MCF 10A (cell line): ENCODE results near the gene SLC2A6. TPM values are rescaled to one million over a fixed set of nuclear protein-coding genes. Genes with fewer than 3 reads are reported as not detected.

Source experiments
- BruUV-seq: library from RNA; stranded (reverse); fragments of 400-500 nt; replicated peaks from 2 replicates; lab custom pipeline; 2021; lab: Mats Ljungman, UMichigan
- CTCF ChIA-PET: fragments of 300-600 bp; sonication (Branson Sonifier 250); formaldehyde crosslinking; extraction: SDS; loops from one replicate; lab custom pipeline; 2021; ENCODE audit warnings: antibody characterized with exemption, inconsistent platforms; lab: Yijun Ruan, JAX
- POLR2A ChIA-PET: fragments of 300-600, 350-650 bp; sonication (Branson Sonifier 250); formaldehyde crosslinking; extraction: SDS; loops from one replicate; lab custom pipeline; 2020; ENCODE audit warnings: antibody characterized with exemption, inconsistent platforms; lab: Yijun Ruan, JAX
- DNase-seq: peaks from one replicate; pipeline ENCODE4 v3.0.0-alpha.2; 2018; ENCODE audit not compliant: unreplicated experiment
- H3K27ac Mint-ChIP-seq: one replicate; pipeline ENCODE4 v1.8.0; 2022; ENCODE audit warnings: mild to moderate bottlenecking, low read depth, mixed read lengths; ENCODE audit not compliant: unreplicated experiment
- H3K27me3 Mint-ChIP-seq: one replicate; pipeline ENCODE4 v1.8.0; 2022; ENCODE audit warnings: mixed read lengths; ENCODE audit not compliant: insufficient read depth, unreplicated experiment
- H3K36me3 Mint-ChIP-seq: one replicate; pipeline ENCODE4 v1.8.0; 2022; ENCODE audit warnings: mild to moderate bottlenecking, moderate library complexity, mixed read lengths; ENCODE audit not compliant: insufficient read depth, unreplicated experiment
- H3K4me1 Mint-ChIP-seq: one replicate; pipeline ENCODE4 v1.8.0; 2022; ENCODE audit warnings: mixed read lengths; ENCODE audit not compliant: insufficient read depth, unreplicated experiment
- H3K4me3 Mint-ChIP-seq: one replicate; pipeline ENCODE4 v1.8.0; 2022; ENCODE audit warnings: mild to moderate bottlenecking, moderate library complexity, mixed read lengths; ENCODE audit not compliant: unreplicated experiment
- H3K9me3 Mint-ChIP-seq: one replicate; pipeline ENCODE4 v1.8.0; 2022; ENCODE audit warnings: mixed read lengths; ENCODE audit not compliant: unreplicated experiment
- CTCF ChIP-seq: fragments of 200-600 bp; IDR thresholded peaks from one replicate; pipeline ENCODE4 v1.8.0; 2022; ENCODE audit warnings: antibody characterized with exemption, mild to moderate bottlenecking; ENCODE audit not compliant: unreplicated experiment
- intact Hi-C: fragments of 100-400 bp; cut with micrococcal nuclease; formaldehyde crosslinking; loops from 2 replicates; pipeline ENCODE4 v1.14.1; 2022
- total RNA-seq: library from RNA; stranded (reverse); gene quantifications from 2 replicates; pipeline ENCODE4 v1.2.3, GENCODE V29; 2022

Gene SLC2A6
- total RNA-seq, 1 experiment from 2014 or later: 0.42 TPM

GRCh38 chr9:133512253-133513213 is 33.6 kb upstream of the SLC2A6 start:
- ChIA-PET CTCF (no interaction called here), POLR2A (no interaction called here)
- intact Hi-C loops: no loop called here
- BruUV-seq: no TSS peak
- no peak overlapping the region for H3K4me3 Mint-ChIP-seq
- no peak overlapping the region for H3K27ac Mint-ChIP-seq
- H3K27me3 Mint-ChIP-seq: peaks cover 1% of the 10 kb centered on the region
- no peaks in the 10 kb centered on the region for H3K36me3 Mint-ChIP-seq
- no peak for DNase-seq
- no peaks in the 10 kb centered on the region for H3K9me3 Mint-ChIP-seq
- H3K4me1 Mint-ChIP-seq: peaks cover 7% of the 10 kb centered on the region
- no peak for TF ChIP-seq CTCF

DNA sequence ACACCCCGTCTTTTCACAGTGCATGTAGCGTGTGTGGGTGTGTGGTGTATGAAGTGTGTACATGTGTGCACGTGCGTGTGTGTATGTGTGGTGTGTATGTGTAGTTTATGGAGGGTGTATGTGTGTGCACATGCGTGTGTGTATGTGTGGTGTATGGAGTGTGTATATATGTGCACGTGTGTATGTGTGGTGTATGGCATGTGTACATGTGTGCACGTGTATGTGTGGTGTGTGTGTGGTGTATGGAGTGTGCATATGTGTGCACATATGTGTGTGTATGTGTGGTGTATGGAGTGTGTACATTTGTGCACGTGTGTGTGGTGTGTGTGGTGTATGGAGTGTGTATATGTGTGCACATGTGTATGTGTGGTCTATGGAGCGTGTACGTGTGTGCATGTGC is 32.7 kb upstream of the SLC2A6 start:
- POLR2A ChIA-PET: no interaction called here
- intact Hi-C loops: no loop called here
- DNase-seq: no peak
- Mint-ChIP-seq H3K36me3 (no peaks in the 10 kb centered on the region), H3K4me1 (peaks cover 7% of the 10 kb centered on the region), H3K27ac (no peak overlapping the region), H3K27me3 (no peaks in the 10 kb centered on the region), H3K4me3 (no peak overlapping the region), H3K9me3 (no peaks in the 10 kb centered on the region)
- no peak for TF ChIP-seq CTCF
- CTCF ChIA-PET: no interaction called here
- no TSS peak for BruUV-seq

GRCh38 chr9:133510926-133511505 is 32.1 kb upstream of the SLC2A6 start:
- TF ChIP-seq CTCF: no peak
- intact Hi-C loops: no loop called here
- no TSS peak for BruUV-seq
- ChIA-PET CTCF (no interaction called here), POLR2A (no interaction called here)
- Mint-ChIP-seq H3K4me3 (no peak overlapping the region), H3K4me1 (peaks cover 7% of the 10 kb centered on the region), H3K27ac (no peak overlapping the region), H3K36me3 (no peaks in the 10 kb centered on the region), H3K27me3 (no peaks in the 10 kb centered on the region), H3K9me3 (no peaks in the 10 kb centered on the region)
- no peak for DNase-seq
